Measurements from ENCODE around the gene UNKL. TPM values are rescaled to one million over a fixed set of nuclear protein-coding genes. Genes with fewer than 3 reads are reported as not detected.

The UNKL gene
- total and polyA plus RNA-seq, 8 donors = 4.8 to 75.0 (median 28.2) TPM

GRCh38 chr16:1317479-1318267 is 96.8 kb downstream of the UNKL start:
- TF ChIP-seq EP300 (IDR thresholded peaks at IDR 0.05) = no peak
- no peak for TF ChIP-seq POLR2AphosphoS5 (IDR thresholded peaks at IDR 0.05)
- no peak for TF ChIP-seq CTCF (IDR thresholded peaks at IDR 0.05)
- no peak for TF ChIP-seq POLR2A (IDR thresholded peaks at IDR 0.05)
- Histone ChIP-seq H3K36me3 (peaks cover 79 to 98% (median 97%) of the 10 kb centered on the region in 4 donors), H3K4me1 (peaks cover 9 to 22% (median 18%) of the 10 kb centered on the region in 4 donors), H3K9me3 (no peaks in the 10 kb centered on the region), H3K27me3 (no peaks in the 10 kb centered on the region), H3K27ac (no peak overlapping the region), H3K4me3 (no peak overlapping the region)
- DNase-seq = no peak
- intact Hi-C loops (cut with DNase I; ENCODE audit: low total_unique reads) = no loop called here
- 89 to 95% (median 91%) methylated on average over 15 to 32 of the region's 32 CpGs for WGBS, 5 donors

- Histone ChIP-seq H3K4me3 (no peak overlapping the region), H3K27ac (no peak overlapping the region), H3K36me3 (peaks cover 70 to 88% (median 85%) of the 10 kb centered on the region in 4 donors), H3K27me3 (no peaks in the 10 kb centered on the region), H3K4me1 (peaks cover 26 to 39% (median 34%) of the 10 kb centered on the region in 4 donors), H3K9me3 (no peaks in the 10 kb centered on the region)
- DNase-seq = no peak
- intact Hi-C loops (cut with DNase I; ENCODE audit: low total_unique reads) = no loop called here
- WGBS, 5 donors = 83 to 91% (median 90%) methylated on average over 12 to 14 of the region's 14 CpGs
- TF ChIP-seq CTCF (IDR thresholded peaks at IDR 0.05) = no peak
- no peak for TF ChIP-seq POLR2AphosphoS5 (IDR thresholded peaks at IDR 0.05)
- no peak for TF ChIP-seq POLR2A (IDR thresholded peaks at IDR 0.05)
- TF ChIP-seq EP300 (IDR thresholded peaks at IDR 0.05) = no peak
Observed at GRCh38 chr16:1316033-1316405, 98.5 kb downstream of the UNKL start.

GRCh38 chr16:1315081-1316032 is 99.1 kb downstream of the UNKL start:
- TF ChIP-seq EP300 (IDR thresholded peaks at IDR 0.05) (no peak), CTCF (IDR thresholded peaks at IDR 0.05) (no peak), POLR2A (IDR thresholded peaks at IDR 0.05) (no peak), POLR2AphosphoS5 (IDR thresholded peaks at IDR 0.05) (no peak)
- intact Hi-C loops (cut with DNase I; ENCODE audit: low total_unique reads) = no loop called here
- Histone ChIP-seq H3K36me3 (peaks cover 63 to 82% (median 78%) of the 10 kb centered on the region in 4 donors), H3K9me3 (no peaks in the 10 kb centered on the region), H3K27me3 (no peaks in the 10 kb centered on the region), H3K4me3 (no peak overlapping the region), H3K27ac (no peak overlapping the region), H3K4me1 (peaks cover 30 to 45% (median 41%) of the 10 kb centered on the region in 4 donors)
- no peak for DNase-seq
- 82 to 85% (median 84%) methylated on average over 31 to 46 of the region's 46 CpGs for WGBS, 5 donors

- H3K4me3 ChIP-seq = no peak overlapping the region
- intact Hi-C loops (cut with DNase I; ENCODE audit: low total_unique reads) = no loop called here
- H3K27ac ChIP-seq = no peak overlapping the region
- TF ChIP-seq EP300 (IDR thresholded peaks at IDR 0.05) (no peak), POLR2AphosphoS5 (IDR thresholded peaks at IDR 0.05) (no peak), CTCF (IDR thresholded peaks at IDR 0.05) (no peak), POLR2A (IDR thresholded peaks at IDR 0.05) (no peak)
- H3K36me3 ChIP-seq = peaks cover 55 to 74% (median 70%) of the 10 kb centered on the region in 4 donors
- 85 to 91% (median 86%) methylated on average over 19 to 28 of the region's 28 CpGs for WGBS, 5 donors
- DNase-seq = no peak
- no peaks in the 10 kb centered on the region for H3K9me3 ChIP-seq
- peaks cover 30 to 46% (median 44%) of the 10 kb centered on the region in 4 donors for H3K4me1 ChIP-seq
- H3K27me3 ChIP-seq = no peaks in the 10 kb centered on the region
Observed at GRCh38 chr16:1314399-1315068, 100.0 kb downstream of the UNKL start.
